B cell (primary cell): Measurements from ENCODE around the gene BBIP1. TPM values are rescaled to one million over a fixed set of nuclear protein-coding genes. Genes with fewer than 3 reads are reported as not detected.

Experiments
- ATAC-seq: fragments of 200-7000 bp; cut with Tn5 transposase; one replicate; pipeline ENCODE4 v1.10.0; 2021; ENCODE audit warnings: low read depth, mild to moderate bottlenecking, moderate number of reproducible peaks, moderate library complexity
- CTCF ChIA-PET: fragments of 350-600 bp; sonication (Branson Sonifier 250); formaldehyde crosslinking; loops from one replicate; lab custom pipeline; 2021; ENCODE audit warnings: antibody characterized with exemption, inconsistent platforms; lab: Charles Lee
- POLR2A ChIA-PET: fragments of 350-600 bp; sonication (Branson Sonifier 250); formaldehyde crosslinking; loops from one replicate; lab custom pipeline; 2021; ENCODE audit warnings: antibody characterized with exemption; lab: Charles Lee
- DNase-seq: peaks from one replicate; pipeline ENCODE4 v3.0.0; 2013
- H2AFZ ChIP-seq: 2 replicates; pipeline ENCODE4 v1.6.1; 2012; ENCODE audit warnings: mild to moderate bottlenecking, low read depth, low read length; ENCODE audit not compliant: insufficient read depth, poor library complexity, severe bottlenecking
- H3K27ac ChIP-seq, 2 donors: 1 replicate in 1 of 2; 2 replicates in 1 of 2; pipeline ENCODE4 v1.5.1; 2012 to 2013; ENCODE audit warnings: low read length in 2 of 2, mild to moderate bottlenecking in 2 of 2, moderate library complexity in 1 of 2
- H3K27me3 ChIP-seq, 4 experiments: fragments of 200-600 bp in 1 of 4; sonication (generic) in 1 of 4; replicated peaks in 1 of 4; 1 replicate in 2 of 4; 2 replicates in 2 of 4; pipeline versions ENCODE4 v1.6.1 to v1.7.0; 2013 to 2016; ENCODE audit warnings: low read length in 3 of 4, mild to moderate bottlenecking in 2 of 4, mixed read lengths in 1 of 4, moderate library complexity in 1 of 4; ENCODE audit not compliant: insufficient read depth in 4 of 4, control insufficient read depth in 3 of 4; ENCODE audit errors: control extremely low read depth in 1 of 4
- H3K36me3 ChIP-seq, 2 experiments: replicated peaks in 1 of 2; 1 replicate in 1 of 2; 2 replicates in 1 of 2; pipeline versions ENCODE4 v1.6.1 to v1.7.1; 2013; ENCODE audit warnings: low read length in 1 of 2; ENCODE audit not compliant: insufficient read depth in 2 of 2, control insufficient read depth in 1 of 2; ENCODE audit errors: control extremely low read depth in 1 of 2, extremely low read depth in 1 of 2
- H3K4me1 ChIP-seq, 2 donors: fragments of 200-600 bp in 1 of 2; sonication (generic) in 1 of 2; 1 replicate in 1 of 2; 2 replicates in 1 of 2; pipeline versions ENCODE4 v1.5.1 to v1.6.1; 2013 to 2017; ENCODE audit warnings: low read length in 2 of 2; ENCODE audit not compliant: control insufficient read depth in 2 of 2, insufficient read depth in 2 of 2
- H3K4me2 ChIP-seq: replicated peaks from 2 replicates; pipeline ENCODE3; 2012; ENCODE audit warnings: mild to moderate bottlenecking, low read depth, low read length; ENCODE audit not compliant: poor library complexity, severe bottlenecking
- H3K4me3 ChIP-seq, 5 experiments: fragments of 200-600 bp in 1 of 5; sonication (generic) in 1 of 5; 1 replicate in 3 of 5; 2 replicates in 2 of 5; pipeline versions ENCODE4 v1.5.1 to v1.7.0; 2011 to 2016; ENCODE audit warnings: low read length in 4 of 5, mild to moderate bottlenecking in 4 of 5, low read depth in 2 of 5, control low read depth in 1 of 5, moderate library complexity in 1 of 5; ENCODE audit not compliant: insufficient read depth in 1 of 5; ENCODE audit errors: control extremely low read depth in 1 of 5, extremely low read depth in 1 of 5
- H3K79me2 ChIP-seq: fragments of 200-600 bp; sonication (generic); one replicate; pipeline ENCODE4 v1.6.0; 2016; ENCODE audit warnings: low read length; ENCODE audit not compliant: control insufficient read depth, insufficient read depth
- H3K9ac ChIP-seq: fragments of 200-600 bp; sonication (generic); 2 replicates; pipeline ENCODE4 v1.6.1; 2017; ENCODE audit warnings: mild to moderate bottlenecking, low read length, moderate library complexity
- H3K9me3 ChIP-seq, 3 donors: one replicate each; pipeline versions ENCODE4 v1.6.1 to v1.7.1; 2013; ENCODE audit warnings: low read length in 2 of 3; ENCODE audit not compliant: control insufficient read depth in 2 of 3, insufficient read depth in 1 of 3; ENCODE audit errors: control extremely low read depth in 1 of 3
- H4K20me1 ChIP-seq: 2 replicates; pipeline ENCODE4 v1.6.0; 2012; ENCODE audit warnings: mild to moderate bottlenecking, low read length; ENCODE audit not compliant: insufficient read depth, control insufficient read depth, poor library complexity, severe bottlenecking
- H3K27ac Mint-ChIP-seq: one replicate; pipeline ENCODE4 v1.8.0; 2021; ENCODE audit warnings: mixed read lengths
- H3K27me3 Mint-ChIP-seq: one replicate; pipeline ENCODE4 v1.8.0; 2021; ENCODE audit warnings: mixed read lengths
- H3K4me1 Mint-ChIP-seq: one replicate; pipeline ENCODE4 v1.8.0; 2021; ENCODE audit warnings: mixed read lengths
- H3K4me3 Mint-ChIP-seq: one replicate; pipeline ENCODE4 v1.8.0; 2021; ENCODE audit warnings: mixed read lengths
- H3K9me3 Mint-ChIP-seq: one replicate; pipeline ENCODE4 v1.8.0; 2022; ENCODE audit warnings: mixed read lengths; ENCODE audit not compliant: insufficient read depth
- CTCF ChIP-seq: fragments of 200-600 bp; IDR thresholded peaks from one replicate; pipeline ENCODE4 v1.8.0; 2022; ENCODE audit warnings: antibody characterized with exemption, mild to moderate bottlenecking
- EZH2 ChIP-seq: IDR thresholded peaks from 2 replicates; pipeline ENCODE4 v1.6.1; 2012; ENCODE audit warnings: borderline replicate concordance, low read depth, mild to moderate bottlenecking, moderate library complexity, low read length; ENCODE audit not compliant: insufficient read depth, poor library complexity, severe bottlenecking
- WGBS: methylation state at CpG from one replicate; pipeline ENCODE4 v1.1.5; 2013; ENCODE audit warnings: missing lambda C conversion rate; ENCODE audit not compliant: insufficient coverage; 5-methylcytosine and 5-hydroxymethylcytosine counted together
- intact Hi-C: fragments of 100-400 bp; cut with micrococcal nuclease; formaldehyde crosslinking; loops from one replicate; pipeline ENCODE4 v1.10.0; 2022
- polyA plus RNA-seq: library from polyadenylated mRNA; depleted of rRNA; stranded (reverse); fragments of >200 nt; gene quantifications from 2 replicates; pipeline ENCODE4 v1.2.3, GENCODE V29; 2012
- total RNA-seq, 2 donors: library from RNA; stranded (reverse); fragments of 120-200 nt in 1 of 2; gene quantifications; 1 replicate in 1 of 2; 2 replicates in 1 of 2; pipeline versions ENCODE4 v1.2.3 to v1.2.4, GENCODE V29; 2013 to 2022

Gene BBIP1
- total and polyA plus RNA-seq, 2 donors (not counting 1 experiment from before 2014, with no cell fraction given): 10.6 to 46.1 TPM

- H3K79me2 ChIP-seq: peaks cover 24% of the 10 kb centered on the region
- ChIA-PET CTCF (interaction anchor here (1.8 to 2.3 kb wide), 4 partner anchors 7 to 140 kb away, joined by 5 to 24 read pairs (median 9); no protein-coding TSS in a partner anchor), POLR2A (no interaction called here)
- no peaks in the 10 kb centered on the region for H3K27me3 ChIP-seq
- Mint-ChIP-seq H3K9me3 (no peaks in the 10 kb centered on the region), H3K4me3 (no peak overlapping the region), H3K4me1 (peaks cover 29% of the 10 kb centered on the region), H3K27ac (peak overlapping the region; percentile 4), H3K27me3 (no peaks in the 10 kb centered on the region)
- ATAC-seq: no peak
- peaks cover 28% of the 10 kb centered on the region for H4K20me1 ChIP-seq
- H3K9me3 ChIP-seq: no peaks in the 10 kb centered on the region
- 100% methylated on average over 1 of the region's 5 CpGs for WGBS
- intact Hi-C loops: no loop called here
- TF ChIP-seq CTCF (no peak), EZH2 (no peak)
- no peak overlapping the region for H3K9ac ChIP-seq
- peak overlapping the region in 1 of 2 donors; percentile 55 for H3K27ac ChIP-seq
- no peak overlapping the region for H3K4me2 ChIP-seq
- no peak for DNase-seq
- peaks cover 0 to 7% of the 10 kb centered on the region in 2 donors for H3K4me1 ChIP-seq
- peaks cover 12 to 85% of the 10 kb centered on the region in 2 experiments for H3K36me3 ChIP-seq
- no peak overlapping the region for H2AFZ ChIP-seq
- no peak overlapping the region for H3K4me3 ChIP-seq
Measured at GRCh38 chr10:110885932-110886674, 32.9 kb downstream of the BBIP1 start.

DNA sequence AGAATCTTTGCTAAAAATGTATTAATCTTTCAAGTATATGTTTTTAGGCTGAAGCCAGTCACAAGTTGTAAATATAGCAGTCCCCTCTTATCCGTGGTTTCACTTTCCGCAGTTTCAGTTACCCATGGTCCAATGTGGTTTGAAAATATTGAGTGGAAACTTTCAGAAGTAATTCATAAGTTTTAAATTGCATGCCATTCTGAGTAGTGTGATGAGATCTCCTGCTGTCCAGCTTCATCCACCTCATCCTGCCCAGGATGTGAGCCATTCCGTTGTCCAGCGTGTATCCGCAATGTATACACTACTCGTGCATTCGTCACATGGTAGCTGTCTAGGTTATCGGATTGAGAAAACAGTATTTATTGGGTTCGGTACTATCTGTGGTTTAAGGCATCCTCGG, 35.1 kb downstream of the BBIP1 start:
- H3K4me3 ChIP-seq: no peak overlapping the region
- H3K9ac ChIP-seq: no peak overlapping the region

More for the DNA sequence above, 35.1 kb downstream of the BBIP1 start:
- Histone ChIP-seq H4K20me1 (peaks cover 36% of the 10 kb centered on the region), H3K9me3 (no peaks in the 10 kb centered on the region), H3K4me1 (peaks cover 0 to 7% of the 10 kb centered on the region in 2 donors), H3K4me2 (no peak overlapping the region), H3K27me3 (no peaks in the 10 kb centered on the region), H3K79me2 (peaks cover 30% of the 10 kb centered on the region), H3K27ac (peak overlapping the region; percentile 13 to 61), H2AFZ (no peak overlapping the region), H3K36me3 (peaks cover 7 to 90% of the 10 kb centered on the region in 2 experiments)
- no peaks in the 10 kb centered on the region for H3K27me3 Mint-ChIP-seq
- H3K4me1 Mint-ChIP-seq: peaks cover 32% of the 10 kb centered on the region
- TF ChIP-seq CTCF (no peak), EZH2 (no peak)
- no peak overlapping the region for H3K4me3 Mint-ChIP-seq
- ChIA-PET CTCF (interaction anchor here (1.6 to 10.5 kb wide), 4 partner anchors 10 to 138 kb away, joined by 5 to 93 read pairs (median 12); no protein-coding TSS in a partner anchor), POLR2A (no interaction called here)
- no peak for DNase-seq
- intact Hi-C loops: no loop called here
- no peaks in the 10 kb centered on the region for H3K9me3 Mint-ChIP-seq
- ATAC-seq: no peak
- peak overlapping the region; percentile 69 for H3K27ac Mint-ChIP-seq
- 98% methylated on average over 8 of the region's 10 CpGs for WGBS
